Stimulated activated CD4-positive, alpha-beta T cell treated with anti-CD3 and anti-CD28 coated beads, Interleukin-12 subunit alpha, Interleukin-12 subunit beta, amount 100 ng/mL, for 48 hours (primary cell): ENCODE results near the gene TLE5.

Experiments used
- DNase-seq, 3 donors: peaks; one replicate each; pipeline ENCODE4 v3.0.0-alpha.2; 2020; ENCODE audit warnings: low read depth in 2 of 3, low spot score in 1 of 3

TLE5 gene

GRCh38 chr19:3062165-3063105, at the start of gene TLE5:
Gene TLE5 (minus strand): TSS chr19:3062495. CDS start chr19:3062200, 295 bp downstream.
- peak; percentile 25 to 63 (median 50) for DNase-seq

GRCh38 chr19:3111586-3112247, 49.4 kb upstream of the TLE5 start:
- no peak for DNase-seq

GRCh38 chr19:3110126-3110825, 48.0 kb upstream of the TLE5 start:
- DNase-seq, result no peak

GRCh38 chr19:3109491-3109890, 47.2 kb upstream of the TLE5 start:
- no peak for DNase-seq

GRCh38 chr19:3108775-3109174, 46.5 kb upstream of the TLE5 start:
- peak; percentile 53 to 72 (median 53) for DNase-seq

- no peak for DNase-seq
Observed at GRCh38 chr19:3107658-3108057, 45.4 kb upstream of the TLE5 start.

GRCh38 chr19:3106509-3107141, 44.3 kb upstream of the TLE5 start:
- no peak for DNase-seq

GRCh38 chr19:3105641-3106508, 43.6 kb upstream of the TLE5 start:
- no peak for DNase-seq

- no peak for DNase-seq
Observed at GRCh38 chr19:3104708-3104983, 42.4 kb upstream of the TLE5 start.

GRCh38 chr19:3102239-3103140, 40.2 kb upstream of the TLE5 start:
- DNase-seq, result no peak

- no peak for DNase-seq
Observed at GRCh38 chr19:3100747-3101730, 38.7 kb upstream of the TLE5 start.

- no peak for DNase-seq
Observed at GRCh38 chr19:3100331-3100730, 38.0 kb upstream of the TLE5 start.

GRCh38 chr19:3099347-3100145, 37.3 kb upstream of the TLE5 start:
- DNase-seq, result no peak

- no peak for DNase-seq
Observed at GRCh38 chr19:3098515-3099346, 36.4 kb upstream of the TLE5 start.

- DNase-seq, result no peak
Observed at GRCh38 chr19:3098141-3098514, 35.8 kb upstream of the TLE5 start.

GRCh38 chr19:3097442-3097871, 35.2 kb upstream of the TLE5 start:
- DNase-seq, result no peak

- no peak for DNase-seq
Observed at GRCh38 chr19:3096902-3097326, 34.6 kb upstream of the TLE5 start.
